ENCODE data around the gene TMEM186. TPM values are rescaled to one million over a fixed set of nuclear protein-coding genes. Genes with fewer than 3 reads are reported as not detected.

Gene TMEM186, protein sequence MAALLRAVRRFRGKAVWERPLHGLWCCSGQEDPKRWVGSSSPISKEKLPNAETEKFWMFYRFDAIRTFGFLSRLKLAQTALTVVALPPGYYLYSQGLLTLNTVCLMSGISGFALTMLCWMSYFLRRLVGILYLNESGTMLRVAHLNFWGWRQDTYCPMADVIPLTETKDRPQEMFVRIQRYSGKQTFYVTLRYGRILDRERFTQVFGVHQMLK
- 1 to 10 TPM; 1.9 to 3.1 TPM for total RNA-seq
- polyA plus RNA-seq (2013, experiment 1 of 2) = 10.9 TPM
- 9.9 TPM for polyA plus RNA-seq (2013, experiment 2 of 2)
- 2.0 to 16.1 (median 10.3) reads per million in 172 experiments for total RNA-seq

DNA sequence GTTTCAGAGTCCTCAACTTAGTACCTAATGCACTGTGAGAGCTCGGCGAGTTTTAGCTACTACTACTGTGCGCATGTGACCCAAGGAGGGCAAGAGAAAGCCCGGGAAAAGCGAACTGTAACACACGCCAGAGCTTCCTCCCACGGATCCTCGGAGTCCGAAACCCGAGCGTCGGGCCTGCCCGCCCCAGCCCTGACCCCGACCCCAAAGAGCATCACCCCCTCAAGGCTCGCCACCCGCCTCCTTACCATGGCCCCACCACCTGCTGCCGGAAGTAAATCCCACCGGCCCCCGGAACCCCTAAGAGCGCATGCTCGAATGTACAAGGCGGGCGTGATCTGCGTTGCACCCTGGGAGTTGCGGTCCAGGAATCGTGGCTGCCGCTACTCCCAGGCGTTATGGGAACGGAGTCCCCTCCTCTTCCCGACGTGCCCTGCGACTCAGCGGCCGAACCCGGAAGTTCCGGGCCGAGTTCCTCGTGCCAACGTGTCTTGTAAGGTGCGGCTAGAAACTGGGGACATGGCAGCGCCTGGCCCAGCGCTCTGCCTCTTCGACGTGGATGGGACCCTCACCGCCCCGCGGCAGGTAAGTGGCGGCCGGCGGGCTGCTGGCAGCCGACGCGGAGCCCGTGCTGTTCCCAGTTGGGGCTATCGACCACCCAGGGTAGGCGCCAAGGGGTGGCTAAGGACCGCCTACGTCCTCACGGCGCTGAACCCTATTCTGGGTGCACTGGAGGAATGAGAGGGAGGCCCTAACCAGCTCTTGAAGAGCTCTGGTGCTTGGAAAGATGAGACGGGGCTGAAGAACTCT lies at the start of gene TMEM186, which contains the start of gene PMM2:
TSS of gene TMEM186 (minus strand) at position 276 of the 810 bp plus-strand sequence. CDS start at position 251, 25 bp downstream.
TSS of gene PMM2 (plus strand) at position 476 of the 810 bp plus-strand sequence. CDS start at position 520, 44 bp downstream.
- H3K36me3 Mint-ChIP-seq (ENCODE audit: low read depth) = peaks cover 28% of the 10 kb centered on the region
- peaks cover 25% of the 10 kb centered on the region for H3K36me3 ChIP-seq (ENCODE audit: insufficient read depth, low read length)
- DNase-seq = peak; percentile 87 to 98 (median 93)
- H3K27ac Mint-ChIP-seq = peak within 1 kb of the TSS; percentile 89
- H3K4me3 ChIP-seq (ENCODE audit: low read length) = peak within 1 kb of the TSS; percentile 98
- H3K27me3 ChIP-seq (ENCODE audit: control insufficient read depth in 1 of 2, insufficient read depth in 2 of 2, low read length in 2 of 2) = no peaks in the 10 kb centered on the region
- peak within 1 kb of the TSS; percentile 98 for H3K4me3 Mint-ChIP-seq
- ChIA-PET CTCF (interaction anchor here (0.6 to 1.9 kb wide), 5 partner anchors 70 to 139 kb away, joined by 3 to 8 read pairs (median 4); no protein-coding TSS in a partner anchor), POLR2A (interaction anchor here (0.8 to 2.2 kb wide), 5 partner anchors 8 to 294 kb away, joined by 3 to 24 read pairs (median 12); partner anchors contain the start of genes CARHSP1 and HAPSTR1)
- no peaks in the 10 kb centered on the region for H3K9me3 ChIP-seq (ENCODE audit: control insufficient read depth in 1 of 2, insufficient read depth in 1 of 2, low read length in 2 of 2)
- no peaks in the 10 kb centered on the region for H3K9me3 Mint-ChIP-seq
- H3K4me1 ChIP-seq (ENCODE audit: insufficient read depth, low read length) = peaks cover 39% of the 10 kb centered on the region
- H3K27me3 Mint-ChIP-seq = no peaks in the 10 kb centered on the region
- H3K27ac ChIP-seq (ENCODE audit: low read depth in 1 of 2, low read length in 2 of 2) = peak within 1 kb of the TSS; percentile 82 to 83
- peak; percentile 96 for ATAC-seq (ENCODE audit: poor library complexity)
- intact Hi-C loops (cut with DNase I, micrococcal nuclease) = loop anchor here (1.0 to 5.0 kb wide), 9 partner anchors 71 to 295 kb away; partner anchors contain the start of genes ABAT (in 2 of the 2), HAPSTR1 (in 2 of the 2), CARHSP1 (in 1 of the 2) and METTL22 (in 1 of the 2)
- H3K4me1 Mint-ChIP-seq (ENCODE audit: low read depth) = peaks cover 48% of the 10 kb centered on the region
- TF ChIP-seq, protein P1, sequence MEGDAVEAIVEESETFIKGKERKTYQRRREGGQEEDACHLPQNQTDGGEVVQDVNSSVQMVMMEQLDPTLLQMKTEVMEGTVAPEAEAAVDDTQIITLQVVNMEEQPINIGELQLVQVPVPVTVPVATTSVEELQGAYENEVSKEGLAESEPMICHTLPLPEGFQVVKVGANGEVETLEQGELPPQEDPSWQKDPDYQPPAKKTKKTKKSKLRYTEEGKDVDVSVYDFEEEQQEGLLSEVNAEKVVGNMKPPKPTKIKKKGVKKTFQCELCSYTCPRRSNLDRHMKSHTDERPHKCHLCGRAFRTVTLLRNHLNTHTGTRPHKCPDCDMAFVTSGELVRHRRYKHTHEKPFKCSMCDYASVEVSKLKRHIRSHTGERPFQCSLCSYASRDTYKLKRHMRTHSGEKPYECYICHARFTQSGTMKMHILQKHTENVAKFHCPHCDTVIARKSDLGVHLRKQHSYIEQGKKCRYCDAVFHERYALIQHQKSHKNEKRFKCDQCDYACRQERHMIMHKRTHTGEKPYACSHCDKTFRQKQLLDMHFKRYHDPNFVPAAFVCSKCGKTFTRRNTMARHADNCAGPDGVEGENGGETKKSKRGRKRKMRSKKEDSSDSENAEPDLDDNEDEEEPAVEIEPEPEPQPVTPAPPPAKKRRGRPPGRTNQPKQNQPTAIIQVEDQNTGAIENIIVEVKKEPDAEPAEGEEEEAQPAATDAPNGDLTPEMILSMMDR (IDR thresholded peaks at IDR 0.05) = no peak

GRCh38 chr16:8847145-8847544 lies 49.7 kb upstream of the TMEM186 start:
- no peak overlapping the region for H3K27ac ChIP-seq (ENCODE audit: low read depth in 1 of 2, low read length in 2 of 2)
- H3K36me3 ChIP-seq (ENCODE audit: insufficient read depth, low read length) = peaks cover 20% of the 10 kb centered on the region
- POLR2A ChIA-PET = no interaction called here
- Mint-ChIP-seq H3K27me3 (no peaks in the 10 kb centered on the region), H3K4me1 (ENCODE audit: low read depth) (peaks cover 20% of the 10 kb centered on the region), H3K36me3 (ENCODE audit: low read depth) (peaks cover 39% of the 10 kb centered on the region), H3K27ac (no peak overlapping the region), H3K4me3 (no peak overlapping the region), H3K9me3 (no peaks in the 10 kb centered on the region)
- H3K4me3 ChIP-seq (ENCODE audit: low read length) = no peak overlapping the region
- CTCF ChIA-PET = no interaction called here
- no peaks in the 10 kb centered on the region for H3K27me3 ChIP-seq (ENCODE audit: control insufficient read depth in 1 of 2, insufficient read depth in 2 of 2, low read length in 2 of 2)
- ATAC-seq (ENCODE audit: poor library complexity) = no peak
- intact Hi-C loops (cut with DNase I, micrococcal nuclease) = no loop called here
- TF ChIP-seq, protein P1 (IDR thresholded peaks at IDR 0.05) = no peak
- H3K9me3 ChIP-seq (ENCODE audit: control insufficient read depth in 1 of 2, insufficient read depth in 1 of 2, low read length in 2 of 2) = no peaks in the 10 kb centered on the region
- H3K4me1 ChIP-seq (ENCODE audit: insufficient read depth, low read length) = peaks cover 9% of the 10 kb centered on the region
- DNase-seq = no peak

- Histone ChIP-seq H3K9me3 (ENCODE audit: control insufficient read depth in 1 of 2, insufficient read depth in 1 of 2, low read length in 2 of 2) (no peaks in the 10 kb centered on the region), H3K27ac (ENCODE audit: low read depth in 1 of 2, low read length in 2 of 2) (no peak overlapping the region), H3K4me3 (ENCODE audit: low read length) (no peak overlapping the region), H3K36me3 (ENCODE audit: insufficient read depth, low read length) (peaks cover 20% of the 10 kb centered on the region), H3K4me1 (ENCODE audit: insufficient read depth, low read length) (peaks cover 9% of the 10 kb centered on the region), H3K27me3 (ENCODE audit: control insufficient read depth in 1 of 2, insufficient read depth in 2 of 2, low read length in 2 of 2) (no peaks in the 10 kb centered on the region)
- ChIA-PET CTCF (no interaction called here), POLR2A (no interaction called here)
- no peak for DNase-seq
- peaks cover 24% of the 10 kb centered on the region for H3K4me1 Mint-ChIP-seq (ENCODE audit: low read depth)
- ATAC-seq (ENCODE audit: poor library complexity) = no peak
- TF ChIP-seq, protein P1 (IDR thresholded peaks at IDR 0.05) = no peak
- no peak overlapping the region for H3K4me3 Mint-ChIP-seq
- H3K9me3 Mint-ChIP-seq = no peaks in the 10 kb centered on the region
- intact Hi-C loops (cut with DNase I, micrococcal nuclease) = no loop called here
- H3K27me3 Mint-ChIP-seq = no peaks in the 10 kb centered on the region
- H3K36me3 Mint-ChIP-seq (ENCODE audit: low read depth) = peaks cover 37% of the 10 kb centered on the region
- H3K27ac Mint-ChIP-seq = no peak overlapping the region
Observed at GRCh38 chr16:8846401-8846932, 49.0 kb upstream of the TMEM186 start.
